ENCODE measurements around the gene TRPM2.

Gene TRPM2

DNA sequence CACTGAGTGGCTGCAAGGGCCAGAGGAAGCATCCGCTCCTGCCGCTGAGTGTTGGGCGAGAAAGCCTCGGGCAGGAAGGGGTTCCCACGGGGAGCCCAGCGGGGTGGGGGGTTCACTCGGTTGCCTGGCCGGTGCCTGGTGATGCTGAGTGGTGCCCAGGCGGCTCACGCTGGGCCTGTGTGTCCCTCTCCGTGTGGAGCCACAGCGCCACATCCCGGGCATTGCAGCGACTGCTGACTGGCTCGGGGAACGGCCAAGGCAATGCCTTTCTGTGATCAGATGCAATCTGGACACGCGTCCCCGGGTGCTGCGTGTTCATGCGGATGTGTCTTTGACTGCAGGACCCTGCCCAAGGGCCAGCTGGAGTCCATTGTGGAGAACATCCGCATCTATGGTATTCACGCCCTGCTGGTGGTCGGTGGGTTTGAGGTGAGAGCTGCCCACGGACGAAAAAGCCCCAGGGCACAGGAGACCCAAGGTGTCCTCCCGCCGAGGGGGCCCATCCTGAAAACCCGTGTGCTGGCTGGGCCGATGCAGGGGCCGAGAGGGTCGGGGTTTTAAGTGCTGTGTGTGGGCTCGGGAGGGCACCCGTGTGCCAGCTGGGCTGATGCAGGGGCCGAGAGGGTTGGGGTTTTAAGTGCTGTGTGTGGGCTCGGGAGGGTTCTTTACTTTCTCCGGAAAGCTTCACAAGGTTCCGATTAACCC is 30.6 kb upstream of the TRPM2 start:
- no peak for TF ChIP-seq CTCF (IDR thresholded peaks at IDR 0.05; ENCODE audit: low read depth, low read length, missing control alignments)

DNA sequence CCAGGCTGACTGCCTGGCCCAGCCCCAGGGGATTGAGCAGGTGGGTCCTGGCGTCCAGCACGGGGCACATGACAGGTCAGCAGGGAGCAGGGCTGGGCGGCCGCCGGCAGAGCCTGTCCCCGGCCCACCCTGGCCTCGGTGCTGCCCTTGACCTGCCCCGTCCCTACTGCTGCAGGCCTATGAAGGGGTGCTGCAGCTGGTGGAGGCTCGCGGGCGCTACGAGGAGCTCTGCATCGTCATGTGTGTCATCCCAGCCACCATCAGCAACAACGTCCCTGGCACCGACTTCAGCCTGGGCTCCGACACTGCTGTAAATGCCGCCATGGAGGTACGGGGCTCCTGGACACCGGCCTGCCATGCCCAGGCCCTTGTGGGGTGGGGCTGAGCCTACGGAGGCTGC is 29.8 kb upstream of the TRPM2 start:
- DNase-seq (ENCODE audit: low read depth): no peak
- no peak overlapping the region for H3K4me3 ChIP-seq (ENCODE audit: low read depth, low read length)
- no peak for TF ChIP-seq CTCF (IDR thresholded peaks at IDR 0.05; ENCODE audit: low read depth, low read length, missing control alignments)

More for the DNA sequence above, 30.6 kb upstream of the TRPM2 start:
- no peak for DNase-seq (ENCODE audit: low read depth)
- H3K4me3 ChIP-seq (ENCODE audit: low read depth, low read length): no peak overlapping the region

DNA sequence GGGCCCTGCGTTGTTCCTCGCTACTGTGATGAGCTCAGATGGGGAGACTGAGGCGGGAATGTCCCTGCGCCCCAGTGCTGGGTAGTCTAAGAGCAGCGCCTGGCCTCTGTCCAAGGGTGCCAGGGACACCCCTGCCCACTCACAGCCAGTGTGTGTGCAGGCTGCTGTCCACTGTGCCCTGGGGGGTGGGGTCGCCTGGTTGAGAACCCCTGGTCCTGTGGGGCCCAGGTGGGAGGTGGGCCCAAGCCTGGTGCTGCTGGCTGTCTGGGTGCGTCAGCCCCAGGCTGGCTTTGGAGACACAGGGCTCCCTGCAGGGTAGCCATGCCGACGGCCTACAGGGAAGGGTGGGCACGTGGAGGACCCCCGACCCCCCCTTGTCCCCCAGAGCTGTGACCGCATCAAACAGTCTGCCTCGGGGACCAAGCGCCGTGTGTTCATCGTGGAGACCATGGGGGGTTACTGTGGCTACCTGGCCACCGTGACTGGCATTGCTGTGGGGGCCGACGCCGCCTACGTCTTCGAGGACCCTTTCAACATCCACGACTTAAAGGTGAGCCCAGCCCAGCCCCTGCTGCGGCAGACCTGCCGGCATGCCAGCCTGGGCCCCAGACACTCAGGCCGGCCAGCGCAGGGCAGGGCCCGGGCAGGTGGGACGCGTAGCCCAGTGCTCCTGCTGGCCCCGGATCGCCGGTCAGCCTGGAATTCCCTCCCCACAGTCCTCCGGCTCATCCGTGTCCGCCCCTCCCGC is 29.1 kb upstream of the TRPM2 start:
- H3K4me3 ChIP-seq (ENCODE audit: low read depth, low read length): no peak overlapping the region
- TF ChIP-seq CTCF (IDR thresholded peaks at IDR 0.05; ENCODE audit: low read depth, low read length, missing control alignments): no peak
- no peak for DNase-seq (ENCODE audit: low read depth)

DNA sequence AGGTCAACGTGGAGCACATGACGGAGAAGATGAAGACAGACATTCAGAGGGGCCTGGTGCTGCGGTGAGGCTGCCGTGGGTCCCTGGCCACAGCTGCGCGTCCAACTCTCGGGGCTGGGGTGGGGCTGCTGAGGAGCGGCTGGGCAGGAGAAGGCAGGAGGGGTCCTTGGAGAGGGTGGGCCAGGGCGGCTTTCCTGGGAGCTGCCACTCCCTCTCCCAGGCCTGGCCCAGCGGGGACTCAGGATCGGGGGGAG is 28.6 kb upstream of the TRPM2 start:
- no peak for TF ChIP-seq CTCF (IDR thresholded peaks at IDR 0.05; ENCODE audit: low read depth, low read length, missing control alignments)
- no peak overlapping the region for H3K4me3 ChIP-seq (ENCODE audit: low read depth, low read length)
- no peak for DNase-seq (ENCODE audit: low read depth)

DNA sequence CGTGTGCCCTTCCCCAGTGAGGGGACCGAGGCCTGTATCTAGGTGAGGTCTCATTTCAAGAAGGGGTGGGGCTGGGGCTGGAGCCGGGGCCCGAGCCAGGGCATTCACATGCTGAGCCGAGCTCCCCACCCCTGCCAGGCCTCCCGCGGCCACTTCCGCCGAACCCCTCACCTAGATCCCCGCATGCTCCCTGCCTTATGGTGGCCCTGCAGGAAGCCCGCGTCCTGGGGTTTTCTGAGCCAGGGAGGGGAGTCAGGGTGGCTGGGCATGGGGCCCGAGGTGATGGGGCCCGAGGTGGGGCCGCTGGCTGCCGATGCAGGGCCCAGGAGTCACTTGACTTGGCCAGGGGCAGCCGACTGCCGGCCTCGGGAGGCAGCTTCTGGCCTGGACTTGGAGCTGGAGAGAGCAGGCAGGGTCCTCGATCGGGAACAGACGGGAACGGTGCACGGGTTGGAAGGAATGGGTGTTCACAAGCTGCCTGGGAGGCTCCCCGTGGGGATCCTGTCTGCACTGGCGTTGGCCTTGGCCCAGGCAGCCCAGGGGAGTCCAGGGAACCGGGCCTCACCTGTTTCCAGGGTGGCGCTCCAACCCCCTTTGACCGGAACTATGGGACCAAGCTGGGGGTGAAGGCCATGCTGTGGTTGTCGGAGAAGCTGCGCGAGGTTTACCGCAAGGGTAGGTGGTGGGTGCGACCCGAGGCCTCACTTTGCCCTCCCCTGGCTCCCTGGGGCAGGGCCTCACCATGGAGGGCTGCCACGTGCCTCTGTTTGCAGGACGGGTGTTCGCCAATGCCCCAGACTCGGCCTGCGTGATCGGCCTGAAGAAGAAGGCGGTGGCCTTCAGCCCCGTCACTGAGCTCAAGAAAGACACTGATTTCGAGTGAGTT is 27.8 kb upstream of the TRPM2 start:
- no peak overlapping the region for H3K4me3 ChIP-seq (ENCODE audit: low read depth, low read length)
- no peak for DNase-seq (ENCODE audit: low read depth)
- no peak for TF ChIP-seq CTCF (IDR thresholded peaks at IDR 0.05; ENCODE audit: low read depth, low read length, missing control alignments)

GRCh38 chr21:44326272-44326647 is 27.2 kb upstream of the TRPM2 start:
- TF ChIP-seq CTCF (IDR thresholded peaks at IDR 0.05; ENCODE audit: low read depth, low read length, missing control alignments): no peak
- H3K4me3 ChIP-seq (ENCODE audit: low read depth, low read length): no peak overlapping the region
- DNase-seq (ENCODE audit: low read depth): no peak
